HepG2 (cell line): ENCODE measurements around the gene ANKRD17. TPM values are rescaled to one million over a fixed set of nuclear protein-coding genes. Genes with fewer than 3 reads are reported as not detected.

Experiments
- ARID5B ChIP-seq: IDR thresholded peaks from 2 replicates; pipeline ENCODE4 v1.4.0; 2020; ENCODE audit warnings: mild to moderate bottlenecking, missing genetic modification reagents
- HMG20B ChIP-seq: conservative IDR thresholded peaks from 2 replicates; pipeline ENCODE4 v1.6.1; 2016; ENCODE audit warnings: missing genetic modification reagents, missing compliant biosample characterization
- SOX5 ChIP-seq: IDR thresholded peaks from 2 replicates; pipeline ENCODE4 v1.6.1; 2016; ENCODE audit warnings: borderline replicate concordance
- ZBTB3 ChIP-seq: sonication (generic); formaldehyde crosslinking; IDR thresholded peaks from 2 replicates; pipeline ENCODE4 v1.4.0; 2020; ENCODE audit warnings: low read depth, mild to moderate bottlenecking, moderate library complexity, missing genetic modification reagents, borderline replicate concordance
- ZNF572 ChIP-seq: sonication (generic); formaldehyde crosslinking; IDR thresholded peaks from 2 replicates; pipeline ENCODE4 v1.5.1; 2020; ENCODE audit warnings: mild to moderate bottlenecking, missing genetic modification reagents
- polyA plus RNA-seq, 8 experiments: library from polyadenylated mRNA; depleted of rRNA in 3 of 8; stranded (reverse) in 7 of 8; unstranded in 1 of 8; fragments of >200 nt; fragmentation: Illumina TruSeq in 4 of 8; extraction: Trizol in 4 of 8; gene quantifications; 2 replicates each; pipeline versions ENCODE4 v1.2.1 to v1.2.3, GENCODE V29; 2011 to 2016; ENCODE audit warnings: low read depth in 4 of 8, missing spikeins in 1 of 8, mixed read lengths in 1 of 8; ENCODE audit not compliant: insufficient read depth in 1 of 8
- total RNA-seq, 5 experiments: library from RNA; depleted of rRNA; stranded (reverse); fragments of >200 nt; fragmentation: Illumina TruSeq; extraction: Trizol; gene quantifications; 2 replicates each; pipeline ENCODE4 v1.2.3, GENCODE V29; 2016; ENCODE audit warnings: low read depth in 1 of 5
- TF ChIP-seq, protein P1 (sequence below): sonication (generic); formaldehyde crosslinking; IDR thresholded peaks from one replicate; pipeline ENCODE4 v1.5.1; 2020; ENCODE audit warnings: mild to moderate bottlenecking, missing genetic modification reagents; ENCODE audit errors: not compliant biosample characterization
- TF ChIP-seq, protein P2 (sequence below), 2 experiments: sonication (generic) in 1 of 2; formaldehyde crosslinking in 1 of 2; IDR thresholded peaks; 2 replicates each; pipeline versions ENCODE4 v1.4.0 to v1.6.1; 2016 to 2020; ENCODE audit warnings: borderline replicate concordance in 1 of 2, low read depth in 1 of 2, mild to moderate bottlenecking in 1 of 2, missing genetic modification reagents in 1 of 2

ANKRD17 gene
- total and polyA plus RNA-seq, 2 of the 13 experiments (the other 11 are each of a cell fraction or from before 2014, with no cell fraction given): 55.7 to 61.1 TPM

DNA sequence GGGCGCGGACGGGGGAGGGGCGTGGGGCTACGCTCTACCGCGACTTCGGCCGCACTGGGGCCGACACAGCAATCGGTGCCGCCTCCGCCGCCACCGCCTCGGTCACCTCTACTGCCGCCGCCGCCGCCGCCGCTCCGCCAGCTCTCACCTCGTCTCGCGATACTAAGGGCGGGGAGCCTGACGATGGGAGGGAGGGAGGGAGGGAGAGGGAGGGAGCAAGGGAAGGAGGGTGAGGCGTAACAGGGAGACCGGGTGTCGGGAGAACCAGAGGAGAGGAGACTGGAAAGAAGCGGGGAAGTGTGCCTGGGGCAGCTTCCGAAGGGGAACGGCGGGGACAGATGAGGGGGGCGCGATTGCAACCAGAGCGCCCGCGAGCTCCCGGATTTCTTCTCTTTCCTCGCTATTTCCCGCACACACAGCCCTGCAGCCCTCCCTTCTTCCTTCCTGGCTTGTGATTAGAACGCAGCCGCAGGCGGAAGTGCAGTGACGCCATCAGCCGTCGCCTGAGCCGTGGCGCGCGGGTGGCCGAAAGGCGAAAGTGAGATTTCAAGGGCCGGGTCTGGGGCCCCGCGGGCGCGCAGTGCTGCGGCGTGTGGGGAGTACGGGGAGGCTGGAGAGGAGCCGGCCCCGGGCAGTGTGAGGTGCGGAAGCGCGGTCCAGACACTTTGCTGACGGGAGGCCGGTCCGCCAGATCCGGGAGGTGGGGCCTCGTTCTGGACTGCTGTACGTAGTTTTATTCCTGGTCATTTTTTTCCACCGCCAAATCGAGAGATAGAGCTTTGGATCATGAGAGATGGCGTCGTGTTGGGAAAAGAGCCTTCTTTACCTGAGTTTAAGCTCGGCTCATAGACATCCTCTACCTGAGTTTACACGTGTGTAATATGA is at the start of gene ANKRD17 (continued):
- TF ChIP-seq, protein P1, sequence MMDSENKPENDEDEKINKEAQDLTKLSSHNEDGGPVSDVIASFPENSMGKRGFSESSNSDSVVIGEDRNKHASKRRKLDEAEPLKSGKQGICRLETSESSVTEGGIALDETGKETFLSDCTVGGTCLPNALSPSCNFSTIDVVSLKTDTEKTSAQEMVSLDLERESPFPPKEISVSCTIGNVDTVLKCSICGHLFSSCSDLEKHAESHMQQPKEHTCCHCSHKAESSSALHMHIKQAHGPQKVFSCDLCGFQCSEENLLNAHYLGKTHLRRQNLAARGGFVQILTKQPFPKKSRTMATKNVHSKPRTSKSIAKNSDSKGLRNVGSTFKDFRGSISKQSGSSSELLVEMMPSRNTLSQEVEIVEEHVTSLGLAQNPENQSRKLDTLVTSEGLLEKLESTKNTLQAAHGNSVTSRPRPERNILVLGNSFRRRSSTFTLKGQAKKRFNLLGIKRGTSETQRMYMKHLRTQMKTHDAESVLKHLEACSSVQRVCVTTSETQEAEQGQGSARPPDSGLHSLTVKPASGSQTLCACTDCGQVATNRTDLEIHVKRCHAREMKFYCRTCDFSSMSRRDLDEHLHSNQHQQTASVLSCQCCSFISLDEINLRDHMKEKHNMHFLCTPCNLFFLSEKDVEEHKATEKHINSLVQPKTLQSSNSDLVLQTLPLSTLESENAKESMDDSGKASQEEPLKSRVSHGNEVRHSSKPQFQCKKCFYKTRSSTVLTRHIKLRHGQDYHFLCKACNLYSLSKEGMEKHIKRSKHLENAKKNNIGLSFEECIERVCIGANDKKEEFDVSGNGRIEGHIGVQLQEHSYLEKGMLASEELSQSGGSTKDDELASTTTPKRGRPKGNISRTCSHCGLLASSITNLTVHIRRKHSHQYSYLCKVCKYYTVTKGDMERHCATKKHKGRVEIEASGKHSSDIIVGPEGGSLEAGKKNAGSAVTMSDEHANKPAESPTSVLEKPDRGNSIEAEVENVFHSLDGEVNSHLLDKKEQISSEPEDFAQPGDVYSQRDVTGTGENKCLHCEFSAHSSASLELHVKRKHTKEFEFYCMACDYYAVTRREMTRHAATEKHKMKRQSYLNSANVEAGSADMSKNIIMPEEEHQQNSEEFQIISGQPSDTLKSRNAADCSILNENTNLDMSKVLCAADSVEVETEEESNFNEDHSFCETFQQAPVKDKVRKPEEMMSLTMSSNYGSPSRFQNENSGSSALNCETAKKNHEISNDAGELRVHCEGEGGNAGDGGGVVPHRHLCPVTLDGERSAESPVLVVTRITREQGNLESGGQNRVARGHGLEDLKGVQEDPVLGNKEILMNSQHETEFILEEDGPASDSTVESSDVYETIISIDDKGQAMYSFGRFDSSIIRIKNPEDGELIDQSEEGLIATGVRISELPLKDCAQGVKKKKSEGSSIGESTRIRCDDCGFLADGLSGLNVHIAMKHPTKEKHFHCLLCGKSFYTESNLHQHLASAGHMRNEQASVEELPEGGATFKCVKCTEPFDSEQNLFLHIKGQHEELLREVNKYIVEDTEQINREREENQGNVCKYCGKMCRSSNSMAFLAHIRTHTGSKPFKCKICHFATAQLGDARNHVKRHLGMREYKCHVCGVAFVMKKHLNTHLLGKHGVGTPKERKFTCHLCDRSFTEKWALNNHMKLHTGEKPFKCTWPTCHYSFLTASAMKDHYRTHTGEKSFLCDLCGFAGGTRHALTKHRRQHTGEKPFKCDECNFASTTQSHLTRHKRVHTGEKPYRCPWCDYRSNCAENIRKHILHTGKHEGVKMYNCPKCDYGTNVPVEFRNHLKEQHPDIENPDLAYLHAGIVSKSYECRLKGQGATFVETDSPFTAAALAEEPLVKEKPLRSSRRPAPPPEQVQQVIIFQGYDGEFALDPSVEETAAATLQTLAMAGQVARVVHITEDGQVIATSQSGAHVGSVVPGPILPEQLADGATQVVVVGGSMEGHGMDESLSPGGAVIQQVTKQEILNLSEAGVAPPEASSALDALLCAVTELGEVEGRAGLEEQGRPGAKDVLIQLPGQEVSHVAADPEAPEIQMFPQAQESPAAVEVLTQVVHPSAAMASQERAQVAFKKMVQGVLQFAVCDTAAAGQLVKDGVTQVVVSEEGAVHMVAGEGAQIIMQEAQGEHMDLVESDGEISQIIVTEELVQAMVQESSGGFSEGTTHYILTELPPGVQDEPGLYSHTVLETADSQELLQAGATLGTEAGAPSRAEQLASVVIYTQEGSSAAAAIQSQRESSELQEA (CRISPR knock-in tag): peak; percentile 93
- TF ChIP-seq ZBTB3: no peak
- TF ChIP-seq SOX5: peak; percentile 34; the same call in 1 of the 2 replicates
- TF ChIP-seq, protein P2, sequence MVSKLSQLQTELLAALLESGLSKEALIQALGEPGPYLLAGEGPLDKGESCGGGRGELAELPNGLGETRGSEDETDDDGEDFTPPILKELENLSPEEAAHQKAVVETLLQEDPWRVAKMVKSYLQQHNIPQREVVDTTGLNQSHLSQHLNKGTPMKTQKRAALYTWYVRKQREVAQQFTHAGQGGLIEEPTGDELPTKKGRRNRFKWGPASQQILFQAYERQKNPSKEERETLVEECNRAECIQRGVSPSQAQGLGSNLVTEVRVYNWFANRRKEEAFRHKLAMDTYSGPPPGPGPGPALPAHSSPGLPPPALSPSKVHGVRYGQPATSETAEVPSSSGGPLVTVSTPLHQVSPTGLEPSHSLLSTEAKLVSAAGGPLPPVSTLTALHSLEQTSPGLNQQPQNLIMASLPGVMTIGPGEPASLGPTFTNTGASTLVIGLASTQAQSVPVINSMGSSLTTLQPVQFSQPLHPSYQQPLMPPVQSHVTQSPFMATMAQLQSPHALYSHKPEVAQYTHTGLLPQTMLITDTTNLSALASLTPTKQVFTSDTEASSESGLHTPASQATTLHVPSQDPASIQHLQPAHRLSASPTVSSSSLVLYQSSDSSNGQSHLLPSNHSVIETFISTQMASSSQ (IDR thresholded peaks at IDR 0.05; ENCODE audit: low read depth): no peak
- TF ChIP-seq, protein P2 (CRISPR knock-in tag; IDR thresholded peaks at IDR 0.05; ENCODE audit: borderline replicate concordance): no peak; the same call in 1 of the 2 replicates
- TF ChIP-seq ARID5B (CRISPR knock-in tag): peak; percentile 73
- TF ChIP-seq ZNF572 (CRISPR knock-in tag): no peak
- peak; percentile 64 for TF ChIP-seq HMG20B (CRISPR knock-in tag)
